HepG2 (cell line): Measurements from ENCODE around the gene ADGRG6. TPM values are rescaled to one million over a fixed set of nuclear protein-coding genes. Genes with fewer than 3 reads are reported as not detected.

Source experiments
- ATAC-seq: fragments of 200-7000 bp; cut with Tn5 transposase; 3 replicates; pipeline ENCODE4 v1.9.1; 2020; ENCODE audit warnings: mild to moderate bottlenecking, moderate library complexity
- BruUV-seq: library from RNA; stranded (reverse); fragments of 400-500 nt; replicated peaks from 2 replicates; lab custom pipeline; 2021; lab: Mats Ljungman, UMichigan
- CTCF ChIA-PET: fragments of 300-600 bp; formaldehyde crosslinking; extraction: SDS; loops from one replicate; lab custom pipeline; 2021; ENCODE audit warnings: low total read pairs, inconsistent platforms, low intra/inter-chr PET ratio; lab: Yijun Ruan, JAX
- POLR2A ChIA-PET: fragments of 350-600 bp; sonication (Branson Sonifier 250); formaldehyde crosslinking; loops from one replicate; lab custom pipeline; 2020; ENCODE audit warnings: antibody characterized with exemption, inconsistent platforms; lab: Yijun Ruan, JAX
- DNase-seq: peaks from one replicate; pipeline ENCODE4 v3.0.0-alpha.2; 2015; ENCODE audit warnings: low spot score
- FAIRE-seq: peaks from 3 replicates; lab custom pipeline; 2011; peaks lifted over from hg19 to GRCh38; lab: Jason Lieb, UNC
- H2AFZ ChIP-seq: one replicate; pipeline ENCODE4 v1.6.1; 2011; ENCODE audit warnings: low read length, inconsistent platforms
- H3K27ac ChIP-seq: fragments of 300-600 bp; 3 replicates; pipeline ENCODE4 v1.8.0; 2011; ENCODE audit warnings: mixed run types, mild to moderate bottlenecking, mixed read lengths, low read length, inconsistent platforms; ENCODE audit not compliant: insufficient read depth; ENCODE audit errors: extremely low read length
- H3K27me3 ChIP-seq, 2 experiments: fragments of 200-600 bp in 1 of 2; 2 replicates in 1 of 2; 3 replicates in 1 of 2; pipeline versions ENCODE4 v1.6.0 to v1.8.0; 2011; ENCODE audit warnings: low read length in 2 of 2, mild to moderate bottlenecking in 2 of 2, moderate library complexity in 2 of 2, inconsistent platforms in 1 of 2; ENCODE audit not compliant: insufficient read depth in 2 of 2, control insufficient read depth in 1 of 2
- H3K36me3 ChIP-seq, 2 experiments: fragments of 200-600 bp in 1 of 2; replicated peaks in 1 of 2; 2 replicates in 1 of 2; 3 replicates in 1 of 2; pipeline versions ENCODE4 v1.5.1 to v1.8.0; 2011; ENCODE audit warnings: low read length in 2 of 2, inconsistent platforms in 1 of 2; ENCODE audit not compliant: insufficient read depth in 2 of 2, control insufficient read depth in 1 of 2
- H3K4me1 ChIP-seq: 2 replicates; pipeline ENCODE4 v1.5.1; 2012; ENCODE audit warnings: low read length, inconsistent platforms; ENCODE audit not compliant: insufficient read depth
- H3K4me2 ChIP-seq: 2 replicates; pipeline ENCODE4 v1.6.0; 2011; ENCODE audit warnings: low read depth, low read length, inconsistent platforms
- H3K4me3 ChIP-seq, 3 experiments: fragments of 200-600 bp in 1 of 3; sonication (generic), shearing (Covaris generic) in 1 of 3; replicated peaks in 1 of 3; 2 replicates each; pipeline ENCODE4 v1.5.1; 2011 to 2016; ENCODE audit warnings: low read length in 3 of 3, inconsistent platforms in 2 of 3, low read depth in 2 of 3, mild to moderate bottlenecking in 2 of 3, control low read depth in 1 of 3, mixed read lengths in 1 of 3; ENCODE audit not compliant: insufficient read depth in 1 of 3
- H3K79me2 ChIP-seq: one replicate; pipeline ENCODE4 v1.6.1; 2011; ENCODE audit warnings: low read length, inconsistent platforms; ENCODE audit not compliant: insufficient read depth
- H3K9ac ChIP-seq: 2 replicates; pipeline ENCODE4 v1.6.0; 2011; ENCODE audit warnings: mild to moderate bottlenecking, low read depth, low read length, inconsistent platforms; ENCODE audit not compliant: insufficient read depth
- H3K9me3 ChIP-seq: 2 replicates; pipeline ENCODE4 v1.5.1; 2012; ENCODE audit warnings: mild to moderate bottlenecking, low read length
- H4K20me1 ChIP-seq: 2 replicates; pipeline ENCODE4 v1.6.0; 2011; ENCODE audit warnings: inconsistent platforms, mild to moderate bottlenecking, low read length, moderate library complexity; ENCODE audit not compliant: insufficient read depth
- DNMT1 ChIP-seq: sonication (generic); formaldehyde crosslinking; IDR thresholded peaks from 2 replicates; pipeline ENCODE4 v1.5.1; 2020; ENCODE audit warnings: mild to moderate bottlenecking, missing genetic modification reagents
- ELF4 ChIP-seq: sonication (generic); formaldehyde crosslinking; IDR thresholded peaks from 2 replicates; pipeline ENCODE4 v1.5.0; 2020; ENCODE audit warnings: missing genetic modification reagents, mild to moderate bottlenecking, moderate library complexity, borderline replicate concordance
- HDAC6 ChIP-seq: fragments of 200-600 bp; sonication (generic); IDR thresholded peaks from 2 replicates; pipeline ENCODE4 v1.7.0; 2017; ENCODE audit warnings: mild to moderate bottlenecking, antibody characterized with exemption, low read length, low read depth
- KDM5A ChIP-seq: fragments of 200-600 bp; sonication (generic); IDR thresholded peaks from 2 replicates; pipeline ENCODE4 v1.7.0; 2018; ENCODE audit warnings: antibody characterized with exemption, mild to moderate bottlenecking, low read length, borderline replicate concordance
- NR1H2 ChIP-seq: sonication (generic); formaldehyde crosslinking; IDR thresholded peaks from 2 replicates; pipeline ENCODE4 v1.8.1; 2022; ENCODE audit warnings: low read depth, missing genetic modification reagents, borderline replicate concordance
- SATB2 ChIP-seq: sonication (generic); formaldehyde crosslinking; IDR thresholded peaks from 2 replicates; pipeline ENCODE4 v1.5.0; 2020; ENCODE audit warnings: missing genetic modification reagents
- SNAPC2 ChIP-seq: sonication (generic); formaldehyde crosslinking; IDR thresholded peaks from 2 replicates; pipeline ENCODE4 v1.8.1; 2022; ENCODE audit warnings: mild to moderate bottlenecking, missing genetic modification reagents
- STAG1 ChIP-seq: sonication (generic); formaldehyde crosslinking; IDR thresholded peaks from 2 replicates; pipeline ENCODE4 v1.4.0; 2020; ENCODE audit warnings: missing genetic modification reagents
- ZFP82 ChIP-seq: sonication (generic); formaldehyde crosslinking; IDR thresholded peaks from 2 replicates; pipeline ENCODE4 v1.5.1; 2020; ENCODE audit warnings: mild to moderate bottlenecking, missing genetic modification reagents, borderline replicate concordance
- WGBS: methylation state at CpG from one replicate; pipeline ENCODE4 v1.1.6; 2017; ENCODE audit warnings: low lambda C conversion rate; 5-methylcytosine and 5-hydroxymethylcytosine counted together
- in situ Hi-C: cut with HindIII; loops from 2 replicates; pipeline ENCODE4 v1.10.0; 2017; ENCODE audit warnings: low pct_unique_long_range_greater_than_20kb; ENCODE audit not compliant: extremely low pct_ligation_motif_present
- intact Hi-C: fragments of 100-400 bp; cut with micrococcal nuclease; formaldehyde crosslinking; loops from one replicate; pipeline ENCODE4 v1.10.0; 2022; ENCODE audit not compliant: unreplicated experiment
- polyA plus RNA-seq, 8 experiments: library from polyadenylated mRNA; depleted of rRNA in 3 of 8; stranded (reverse) in 7 of 8; unstranded in 1 of 8; fragments of >200 nt; fragmentation: Illumina TruSeq in 4 of 8; extraction: Trizol in 4 of 8; gene quantifications; 2 replicates each; pipeline versions ENCODE4 v1.2.1 to v1.2.3, GENCODE V29; 2011 to 2016; ENCODE audit warnings: low read depth in 4 of 8, missing spikeins in 1 of 8, mixed read lengths in 1 of 8; ENCODE audit not compliant: insufficient read depth in 1 of 8
- total RNA-seq, 5 experiments: library from RNA; depleted of rRNA; stranded (reverse); fragments of >200 nt; fragmentation: Illumina TruSeq; extraction: Trizol; gene quantifications; 2 replicates each; pipeline ENCODE4 v1.2.3, GENCODE V29; 2016; ENCODE audit warnings: low read depth in 1 of 5
- TF ChIP-seq, protein P1 (sequence below): sonication (generic); formaldehyde crosslinking; IDR thresholded peaks from 2 replicates; pipeline ENCODE4 v1.5.0; 2020; ENCODE audit warnings: missing genetic modification reagents, mild to moderate bottlenecking, borderline replicate concordance

The ADGRG6 gene
- total and polyA plus RNA-seq, 2 of the 13 experiments (the other 11 are each of a cell fraction or from before 2014, with no cell fraction given): 129 to 249 TPM

DNA sequence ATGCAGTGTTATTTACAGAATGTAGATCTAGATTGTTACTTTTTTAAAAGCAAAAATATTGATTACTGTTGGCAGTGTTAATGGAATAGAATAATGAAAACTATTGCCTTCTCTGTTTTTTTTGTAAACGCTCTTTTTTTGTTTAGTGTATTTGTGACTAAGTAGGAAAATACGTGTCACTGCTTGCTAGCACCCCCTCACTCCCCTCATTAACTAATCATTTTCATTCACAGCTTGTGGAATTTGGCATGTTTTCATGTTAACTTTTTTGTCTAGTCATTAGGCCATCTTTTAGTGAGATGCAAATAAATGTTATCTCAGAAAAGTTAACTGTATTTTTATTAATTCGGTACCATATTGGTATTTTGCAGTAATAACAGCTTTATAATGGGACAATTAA, 29.8 kb downstream of the ADGRG6 start:
- TF ChIP-seq DNMT1 (CRISPR knock-in tag) (no peak), STAG1 (no peak), NR1H2 (CRISPR knock-in tag) (no peak), ELF4 (CRISPR knock-in tag) (peak; percentile 20; the same call in 1 of the 2 replicates), ZFP82 (CRISPR knock-in tag) (no peak), HDAC6 (no peak), SATB2 (CRISPR knock-in tag) (no peak), KDM5A (peak; percentile 42; the same call in 1 of the 2 replicates), SNAPC2 (CRISPR knock-in tag) (0 out of 2 replicates have a peak, but pooled peaks have one; percentile 3)
- TF ChIP-seq, protein P1, sequence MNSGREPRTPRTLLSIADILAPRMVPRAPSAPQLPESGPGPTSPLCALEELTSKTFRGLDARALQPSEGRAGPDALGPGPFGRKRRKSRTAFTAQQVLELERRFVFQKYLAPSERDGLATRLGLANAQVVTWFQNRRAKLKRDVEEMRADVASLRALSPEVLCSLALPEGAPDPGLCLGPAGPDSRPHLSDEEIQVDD (CRISPR knock-in tag): no peak
- no peak for FAIRE-seq
- no peak for DNase-seq
- no peaks in the 10 kb centered on the region; the same call in 1 of the 2 replicates for H4K20me1 ChIP-seq
- H3K9me3 ChIP-seq: no peaks in the 10 kb centered on the region
- no peak overlapping the region for H2AFZ ChIP-seq
- 54% methylated on average over 3 of the region's 3 CpGs for WGBS
- CTCF ChIA-PET: no interaction called here
- in situ Hi-C loops: no loop called here
- TSS peak; percentile 34 for BruUV-seq
- H3K4me3 ChIP-seq: peak overlapping the region; percentile 21 to 36 (median 34); a peak in 5 of 6 replicates
- peaks cover 94% of the 10 kb centered on the region for H3K79me2 ChIP-seq
- no peaks in the 10 kb centered on the region for H3K27me3 ChIP-seq
- intact Hi-C loops: loop anchor here (1.0 to 2.0 kb wide), 5 partner anchors 15 to 75 kb away; no protein-coding TSS in a partner anchor
- peak overlapping the region; percentile 80 for H3K27ac ChIP-seq
- POLR2A ChIA-PET: interaction anchor here (1.0 to 3.3 kb wide), 8 partner anchors 9 to 72 kb away, joined by 3 to 15 read pairs (median 4); partner anchors contain the start of gene ADGRG6
- H3K4me2 ChIP-seq: peak overlapping the region; percentile 67
- peak overlapping the region; percentile 67 for H3K9ac ChIP-seq
- ATAC-seq: no peak
- H3K36me3 ChIP-seq: peaks cover 2 to 7% of the 10 kb centered on the region in 2 experiments; a peak in 3 of 5 replicates
- H3K4me1 ChIP-seq: peaks cover 99% of the 10 kb centered on the region
